ENCODE measurements around the gene DNAH8. TPM values are rescaled to one million over a fixed set of nuclear protein-coding genes. Genes with fewer than 3 reads are reported as not detected.

The DNAH8 gene
- total and polyA plus RNA-seq, 2 donors (not counting 3 experiments of a cell fraction or from before 2014, with no cell fraction given), result 0.29 to 0.61 TPM

GRCh38 chr6:38730140-38730862 lies 15.2 kb downstream of the DNAH8 start:
- no TSS peak for BruUV-seq (replicated peaks)
- Histone ChIP-seq H3K79me2 (ENCODE audit: control insufficient read depth, insufficient read depth, low read length) (no peaks in the 10 kb centered on the region), H3K4me2 (ENCODE audit: insufficient read depth, low read length) (no peak overlapping the region), H4K20me1 (replicated peaks; ENCODE audit: control insufficient read depth, extremely low read depth, insufficient read depth, low read length) (no peaks in the 10 kb centered on the region), H3K9ac (replicated peaks; ENCODE audit: extremely low read depth, insufficient read depth, low read length) (no peak overlapping the region), H3K4me1 (ENCODE audit: control insufficient read depth, extremely low read depth, insufficient read depth, low read length) (peaks cover 9% of the 10 kb centered on the region), H3K36me3 (ENCODE audit: control insufficient read depth in 2 of 2, extremely low read depth in 1 of 2, insufficient read depth in 2 of 2, low read length in 2 of 2) (no peaks in the 10 kb centered on the region), H3K27ac (ENCODE audit: insufficient read depth, low read depth, low read length) (no peak overlapping the region), H3K9me3 (replicated peaks; ENCODE audit: control insufficient read depth, insufficient read depth, low read length) (no peaks in the 10 kb centered on the region), H2AFZ (ENCODE audit: low read depth, low read length) (peak overlapping the region; percentile 27), H3K9me1 (replicated peaks; ENCODE audit: control insufficient read depth, extremely low read depth, insufficient read depth, low read length) (no peaks in the 10 kb centered on the region), H3K27me3 (ENCODE audit: control insufficient read depth in 2 of 2, insufficient read depth in 2 of 2, low read length in 2 of 2) (no peaks in the 10 kb centered on the region), H3K4me3 (replicated peaks in 1 of 3; ENCODE audit: insufficient read depth in 1 of 3, low read depth in 1 of 3, low read length in 3 of 3) (no peak overlapping the region)
- dilution Hi-C loops (cut with MboI; ENCODE audit: extremely low pct_ligation_motif_present, low sequenced_read_pairs) (no loop called here), intact Hi-C loops (cut with micrococcal nuclease) (no loop called here)
- POLR2A ChIA-PET, result no interaction called here
- TF ChIP-seq POLR2A (IDR thresholded peaks at IDR 0.05; ENCODE audit: low read depth, low read length) (no peak), FOS (IDR thresholded peaks at IDR 0.05; ENCODE audit: borderline replicate concordance, insufficient read depth, low read length) (no peak), GATA2 (IDR thresholded peaks at IDR 0.05; ENCODE audit: insufficient read depth, insufficient read length, low read depth, low read length) (no peak), EZH2 (IDR thresholded peaks at IDR 0.05; ENCODE audit: borderline replicate concordance, low read depth, low read length, severe bottlenecking) (no peak), POLR2AphosphoS5 (IDR thresholded peaks at IDR 0.05; ENCODE audit: insufficient read depth, low read depth, low read length) (no peak), MYC (IDR thresholded peaks at IDR 0.05; ENCODE audit: low read depth, low read length) (no peak), JUN (IDR thresholded peaks at IDR 0.05; ENCODE audit: borderline replicate concordance, insufficient read depth, insufficient read length, low read depth) (no peak)
- TF ChIP-seq, protein P1, sequence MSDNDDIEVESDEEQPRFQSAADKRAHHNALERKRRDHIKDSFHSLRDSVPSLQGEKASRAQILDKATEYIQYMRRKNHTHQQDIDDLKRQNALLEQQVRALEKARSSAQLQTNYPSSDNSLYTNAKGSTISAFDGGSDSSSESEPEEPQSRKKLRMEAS (IDR thresholded peaks at IDR 0.05; ENCODE audit: insufficient read depth, insufficient read length), result no peak
- TF ChIP-seq, protein P2, sequence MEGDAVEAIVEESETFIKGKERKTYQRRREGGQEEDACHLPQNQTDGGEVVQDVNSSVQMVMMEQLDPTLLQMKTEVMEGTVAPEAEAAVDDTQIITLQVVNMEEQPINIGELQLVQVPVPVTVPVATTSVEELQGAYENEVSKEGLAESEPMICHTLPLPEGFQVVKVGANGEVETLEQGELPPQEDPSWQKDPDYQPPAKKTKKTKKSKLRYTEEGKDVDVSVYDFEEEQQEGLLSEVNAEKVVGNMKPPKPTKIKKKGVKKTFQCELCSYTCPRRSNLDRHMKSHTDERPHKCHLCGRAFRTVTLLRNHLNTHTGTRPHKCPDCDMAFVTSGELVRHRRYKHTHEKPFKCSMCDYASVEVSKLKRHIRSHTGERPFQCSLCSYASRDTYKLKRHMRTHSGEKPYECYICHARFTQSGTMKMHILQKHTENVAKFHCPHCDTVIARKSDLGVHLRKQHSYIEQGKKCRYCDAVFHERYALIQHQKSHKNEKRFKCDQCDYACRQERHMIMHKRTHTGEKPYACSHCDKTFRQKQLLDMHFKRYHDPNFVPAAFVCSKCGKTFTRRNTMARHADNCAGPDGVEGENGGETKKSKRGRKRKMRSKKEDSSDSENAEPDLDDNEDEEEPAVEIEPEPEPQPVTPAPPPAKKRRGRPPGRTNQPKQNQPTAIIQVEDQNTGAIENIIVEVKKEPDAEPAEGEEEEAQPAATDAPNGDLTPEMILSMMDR (IDR thresholded peaks at IDR 0.05; ENCODE audit: extremely low read depth in 1 of 2, insufficient read depth in 1 of 2, low read depth in 1 of 2, low read length in 2 of 2), result no peak
- CTCF ChIA-PET, result interaction anchor here (0.7 to 1.3 kb wide), 2 partner anchors 43 to 75 kb away, joined by 3 read pairs; no protein-coding TSS in a partner anchor
- FAIRE-seq (no peak), DNase-seq (ENCODE audit: low read depth, low spot score) (no peak)
